Ovary (tissue), 9 donors: ENCODE results near the gene ATXN2. TPM values are rescaled to one million over a fixed set of nuclear protein-coding genes. Genes with fewer than 3 reads are reported as not detected.
"Not testable (repeated sequence)": the region's sequence is repeated elsewhere in the genome, so short reads cannot be mapped to it uniquely, and the experiment has no call there.

ENCODE experiments used
- DNase-seq, 5 donors: peaks; one replicate each; pipeline ENCODE4 v3.0.0-alpha.2; 2019 to 2020
- H3K27ac ChIP-seq, 2 donors: fragments of 200-600 bp; one replicate each; pipeline versions ENCODE4 v1.5.1 to v1.8.0; 2019 to 2022
- H3K27me3 ChIP-seq: fragments of 200-600 bp; one replicate; pipeline ENCODE4 v1.8.0; 2022
- H3K36me3 ChIP-seq: fragments of 200-600 bp; sonication (generic); one replicate; pipeline ENCODE4 v1.5.1; 2019
- H3K4me1 ChIP-seq: one replicate; pipeline ENCODE4 v1.8.1; 2013; ENCODE audit warnings: mild to moderate bottlenecking, moderate library complexity; ENCODE audit not compliant: insufficient read depth
- H3K4me3 ChIP-seq: fragments of 200-600 bp; sonication (generic); one replicate; pipeline ENCODE4 v1.5.1; 2017
- H3K9me3 ChIP-seq, 2 donors: fragments of 200-600 bp in 1 of 2; sonication (generic) in 1 of 2; one replicate each; pipeline versions ENCODE4 v1.5.1 to v1.8.1; 2013 to 2019; ENCODE audit warnings: mild to moderate bottlenecking in 1 of 2, moderate library complexity in 1 of 2
- EP300 ChIP-seq: sonication (generic); formaldehyde crosslinking; IDR thresholded peaks from one replicate; pipeline ENCODE4 v1.6.1; 2017; ENCODE audit warnings: antibody characterized with exemption
- POLR2A ChIP-seq: fragments of 450-650 bp; IDR thresholded peaks from one replicate; pipeline ENCODE4 v1.6.1; 2017; ENCODE audit warnings: antibody characterized with exemption, mild to moderate bottlenecking, moderate library complexity
- WGBS, 3 donors: extraction: QIAGEN DNeasy Blood & Tissue Kit in 1 of 3; methylation state at CpG; one replicate each; pipeline versions ENCODE4 v1.1.5 to v1.1.7; 2013 to 2017; 5-methylcytosine and 5-hydroxymethylcytosine counted together
- intact Hi-C, 4 donors: fragments of 100-400 bp; cut with DNase I; formaldehyde crosslinking; loops; one replicate each; pipeline versions ENCODE4 v1.11.0 to v1.15.1; 2022 to 2023
- polyA plus RNA-seq, 2 donors: library from polyadenylated mRNA; stranded (reverse); fragments of 200-250 nt in 1 of 2; fragments of 350-450 nt in 1 of 2; fragmentation: Illumina TruSeq in 1 of 2; extraction: RNeasy Lipid Tissue Mini Kit (QIAGEN cat#74804) in 1 of 2; gene quantifications; one replicate each; pipeline ENCODE4 v1.2.3, GENCODE V29; 2013 to 2014
- total RNA-seq, 7 donors: library from RNA; depleted of rRNA in 2 of 7; stranded (reverse); fragments of >200 nt in 2 of 7; fragmentation: NEBNext Ultra II Directional in 3 of 7; extraction: Animal tissue kit (Norgen Biotek cat#: 25700) in 3 of 7; gene quantifications; one replicate each; pipeline versions ENCODE4 v1.1.0 to v1.2.4, GENCODE V29; 2016 to 2023
- TF ChIP-seq, protein P1 (sequence below), 3 donors: fragments of 450-650 bp in 2 of 3; fragments of 200-600 bp in 1 of 3; IDR thresholded peaks; one replicate each; pipeline versions ENCODE4 v1.5.1 to v1.8.0; 2016 to 2022; ENCODE audit warnings: antibody characterized with exemption in 3 of 3, mild to moderate bottlenecking in 1 of 3
- donor health status: DM: no; HTN: no; CAD: no; lungs with moderate emphysema.
- donor health status: DM: no; HTN: no; CAD: no.
- donor health status: Bipolar disorder and iron deficiency.
- donor health status: DM: yes; HTN: yes; CAD: no.
- donor health status: DM: no; HTN: no; CAD: no.
- donor health status: DM: yes; HTN: yes; CAD: no.

The ATXN2 gene
- total and polyA plus RNA-seq, 9 donors = 28.4 to 106 (median 60.9) TPM

- Histone ChIP-seq H3K27ac (no peak overlapping the region), H3K9me3 (no peaks in the 10 kb centered on the region), H3K36me3 (no peaks in the 10 kb centered on the region), H3K27me3 (no peaks in the 10 kb centered on the region), H3K4me1 (no peaks in the 10 kb centered on the region), H3K4me3 (no peak overlapping the region)
- 75 to 80% (median 78%) methylated on average over 3 of the region's 3 CpGs for WGBS, 3 donors
- intact Hi-C loops = no loop called here
- no peak for DNase-seq
- TF ChIP-seq, protein P1, sequence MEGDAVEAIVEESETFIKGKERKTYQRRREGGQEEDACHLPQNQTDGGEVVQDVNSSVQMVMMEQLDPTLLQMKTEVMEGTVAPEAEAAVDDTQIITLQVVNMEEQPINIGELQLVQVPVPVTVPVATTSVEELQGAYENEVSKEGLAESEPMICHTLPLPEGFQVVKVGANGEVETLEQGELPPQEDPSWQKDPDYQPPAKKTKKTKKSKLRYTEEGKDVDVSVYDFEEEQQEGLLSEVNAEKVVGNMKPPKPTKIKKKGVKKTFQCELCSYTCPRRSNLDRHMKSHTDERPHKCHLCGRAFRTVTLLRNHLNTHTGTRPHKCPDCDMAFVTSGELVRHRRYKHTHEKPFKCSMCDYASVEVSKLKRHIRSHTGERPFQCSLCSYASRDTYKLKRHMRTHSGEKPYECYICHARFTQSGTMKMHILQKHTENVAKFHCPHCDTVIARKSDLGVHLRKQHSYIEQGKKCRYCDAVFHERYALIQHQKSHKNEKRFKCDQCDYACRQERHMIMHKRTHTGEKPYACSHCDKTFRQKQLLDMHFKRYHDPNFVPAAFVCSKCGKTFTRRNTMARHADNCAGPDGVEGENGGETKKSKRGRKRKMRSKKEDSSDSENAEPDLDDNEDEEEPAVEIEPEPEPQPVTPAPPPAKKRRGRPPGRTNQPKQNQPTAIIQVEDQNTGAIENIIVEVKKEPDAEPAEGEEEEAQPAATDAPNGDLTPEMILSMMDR (IDR thresholded peaks at IDR 0.05) = no peak
- no peak for TF ChIP-seq EP300
- TF ChIP-seq POLR2A = no peak
Measured at GRCh38 chr12:111467092-111467856, 131.8 kb downstream of the ATXN2 start.

DNA sequence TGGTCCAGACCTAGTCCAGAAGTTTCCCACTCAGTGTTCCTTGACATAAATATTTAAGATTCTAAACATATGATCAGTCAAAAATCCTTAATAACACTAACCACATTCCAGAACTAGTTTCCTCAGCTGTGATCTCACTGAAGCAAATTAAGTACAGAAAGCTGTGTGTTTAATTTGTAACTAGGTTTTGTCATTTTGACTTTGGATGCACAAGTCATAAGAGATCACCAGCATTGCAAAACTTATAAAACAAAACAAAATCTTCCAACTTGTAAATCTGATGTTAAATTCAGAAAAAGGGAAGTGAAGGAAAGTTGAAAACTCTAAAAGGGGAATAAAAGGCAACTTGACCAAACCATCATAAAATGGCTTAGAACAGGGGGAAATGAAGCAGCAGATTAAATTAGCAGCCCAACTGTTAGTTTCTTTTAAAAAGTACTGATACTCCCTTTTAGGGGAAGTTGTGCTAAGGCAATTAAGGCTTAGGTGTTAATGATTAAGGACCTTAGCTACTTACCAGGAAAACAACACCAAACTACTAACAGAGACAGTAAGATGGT lies 136.8 kb downstream of the ATXN2 start:
- DNase-seq = no peak
- H3K36me3 ChIP-seq = no peaks in the 10 kb centered on the region
- H3K4me1 ChIP-seq = no peaks in the 10 kb centered on the region
- intact Hi-C loops = no loop called here
- H3K27ac ChIP-seq = no peak overlapping the region
- H3K9me3 ChIP-seq = no peaks in the 10 kb centered on the region
- H3K4me3 ChIP-seq = no peak overlapping the region
- no peak for TF ChIP-seq EP300
- TF ChIP-seq, protein P1 (IDR thresholded peaks at IDR 0.05) = no peak
- TF ChIP-seq POLR2A = no peak
- no peaks in the 10 kb centered on the region for H3K27me3 ChIP-seq

DNA sequence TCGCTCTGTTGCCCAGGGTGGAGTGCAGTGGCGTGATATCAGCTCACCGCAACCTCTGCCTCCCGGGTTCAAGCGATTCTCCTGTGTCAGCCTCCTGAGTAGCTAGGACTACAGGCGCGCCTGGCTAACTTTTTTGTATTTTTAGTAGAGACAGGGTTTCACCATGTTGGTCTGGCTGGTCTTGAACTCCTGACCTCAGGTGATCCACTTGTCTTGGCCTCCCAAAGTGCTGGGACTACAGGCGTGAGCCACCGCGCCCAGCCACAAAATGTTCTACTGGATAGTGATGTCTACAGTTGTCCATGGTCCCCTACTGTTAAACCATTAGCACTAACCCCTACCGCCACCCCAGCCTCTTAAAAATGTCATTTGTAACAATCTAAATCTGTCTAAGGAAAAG lies 139.0 kb downstream of the ATXN2 start:
- WGBS, 3 donors = 96 to 97% (median 96%) methylated on average over 11 of the region's 11 CpGs
- H3K27me3 ChIP-seq, H3K4me1 ChIP-seq, intact Hi-C loops, H3K4me3 ChIP-seq, H3K27ac ChIP-seq, H3K9me3 ChIP-seq, DNase-seq, H3K36me3 ChIP-seq: not testable (repeated sequence)

DNA sequence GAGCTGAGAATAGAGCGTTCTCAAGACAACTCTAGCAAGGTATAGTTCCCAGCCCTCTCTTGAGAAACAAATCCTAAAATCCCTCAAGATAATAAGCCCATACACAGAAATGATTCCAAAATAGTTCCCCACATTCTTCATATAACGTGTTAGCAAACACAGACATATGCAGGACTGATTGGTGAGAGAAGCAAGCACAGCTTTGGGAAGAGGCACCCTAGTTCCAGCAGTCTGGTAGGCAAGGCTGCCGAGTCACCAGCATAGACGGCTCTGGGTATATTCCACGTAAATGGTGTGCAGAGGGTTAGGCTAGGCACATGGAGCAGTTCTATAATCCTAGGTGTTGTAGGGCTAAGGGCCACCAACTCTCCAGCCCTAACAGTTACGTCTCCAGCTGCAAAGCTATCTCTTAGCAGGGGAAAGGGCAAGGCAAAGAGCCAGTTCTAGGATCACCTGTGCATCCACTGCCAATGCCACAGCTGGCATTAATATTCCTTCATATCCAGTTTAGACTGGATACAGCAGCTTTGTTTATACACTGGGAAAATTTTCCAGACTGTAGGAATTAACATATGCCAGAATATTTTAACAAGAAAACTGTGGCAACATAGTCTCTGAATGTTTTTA lies 140.5 kb downstream of the ATXN2 start:
- intact Hi-C loops = no loop called here
- TF ChIP-seq POLR2A = no peak
- TF ChIP-seq, protein P1 (IDR thresholded peaks at IDR 0.05) = no peak
- H3K36me3 ChIP-seq = no peaks in the 10 kb centered on the region

DNA sequence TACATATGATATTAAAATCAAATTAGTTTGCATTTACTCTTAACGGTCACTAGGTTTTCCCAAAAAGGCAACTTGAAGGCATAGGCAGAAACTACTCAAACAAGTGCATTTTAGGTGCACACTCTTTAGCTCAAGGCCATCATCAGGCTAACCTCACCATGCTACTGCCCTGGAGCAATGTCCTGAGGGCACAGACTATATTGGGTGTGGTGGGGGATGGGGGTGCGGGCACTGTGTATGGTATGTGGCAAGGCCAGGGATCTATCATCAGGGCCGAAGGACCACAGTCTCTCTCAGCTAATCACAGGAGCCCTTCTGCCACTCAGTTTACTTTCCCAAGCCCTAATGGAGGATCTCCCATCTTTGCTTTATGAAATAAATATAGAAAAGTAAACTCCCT lies 141.5 kb downstream of the ATXN2 start:
- intact Hi-C loops = no loop called here
- no peaks in the 10 kb centered on the region for H3K36me3 ChIP-seq

More for the DNA sequence above, 140.5 kb downstream of the ATXN2 start:
- Histone ChIP-seq H3K27me3 (no peaks in the 10 kb centered on the region), H3K27ac (no peak overlapping the region), H3K4me3 (no peak overlapping the region), H3K4me1 (no peaks in the 10 kb centered on the region), H3K9me3 (no peaks in the 10 kb centered on the region)
- whole genome bisulfite sequencing, 3 donors = 85 to 92% (median 88%) methylated on average over 6 of the region's 6 CpGs
- no peak for DNase-seq

More for the DNA sequence above, 141.5 kb downstream of the ATXN2 start:
- Histone ChIP-seq H3K27ac (no peak overlapping the region), H3K4me3 (no peak overlapping the region), H3K9me3 (no peaks in the 10 kb centered on the region), H3K4me1 (no peaks in the 10 kb centered on the region), H3K27me3 (no peaks in the 10 kb centered on the region)
- TF ChIP-seq EP300 = no peak
- TF ChIP-seq, protein P1 (IDR thresholded peaks at IDR 0.05) = no peak
- 87 to 92% (median 91%) methylated on average over 3 of the region's 3 CpGs for WGBS, 3 donors
- DNase-seq = no peak
